Stimulated activated CD4-positive, alpha-beta T cell treated with anti-CD3 and anti-CD28 coated beads, Interleukin-4, amount 100 ng/mL, for 4 hours (primary cell): ENCODE results near the gene PGAM2.

Experiments
- DNase-seq, 2 experiments: peaks; one replicate each; pipeline ENCODE4 v3.0.0-alpha.2; 2020

The PGAM2 gene

DNA sequence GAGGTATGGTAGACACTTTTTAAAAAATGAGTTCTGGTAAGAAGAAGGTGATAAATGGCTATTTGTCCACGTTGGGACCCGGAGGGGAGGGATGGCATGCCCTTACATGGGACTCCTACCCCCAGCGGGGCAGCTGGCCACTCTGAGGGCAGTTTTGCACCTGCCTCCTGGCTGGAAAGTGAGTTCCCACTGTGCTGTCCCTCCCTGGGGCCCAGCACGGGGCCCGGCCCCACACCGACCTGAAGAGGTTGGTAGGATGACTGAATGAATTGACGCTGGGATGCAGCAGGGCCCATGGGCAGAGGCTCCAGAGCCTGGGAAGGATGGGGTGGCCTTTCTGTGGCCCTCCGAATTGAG is 38.2 kb upstream of the PGAM2 start:
- no peak for DNase-seq

DNA sequence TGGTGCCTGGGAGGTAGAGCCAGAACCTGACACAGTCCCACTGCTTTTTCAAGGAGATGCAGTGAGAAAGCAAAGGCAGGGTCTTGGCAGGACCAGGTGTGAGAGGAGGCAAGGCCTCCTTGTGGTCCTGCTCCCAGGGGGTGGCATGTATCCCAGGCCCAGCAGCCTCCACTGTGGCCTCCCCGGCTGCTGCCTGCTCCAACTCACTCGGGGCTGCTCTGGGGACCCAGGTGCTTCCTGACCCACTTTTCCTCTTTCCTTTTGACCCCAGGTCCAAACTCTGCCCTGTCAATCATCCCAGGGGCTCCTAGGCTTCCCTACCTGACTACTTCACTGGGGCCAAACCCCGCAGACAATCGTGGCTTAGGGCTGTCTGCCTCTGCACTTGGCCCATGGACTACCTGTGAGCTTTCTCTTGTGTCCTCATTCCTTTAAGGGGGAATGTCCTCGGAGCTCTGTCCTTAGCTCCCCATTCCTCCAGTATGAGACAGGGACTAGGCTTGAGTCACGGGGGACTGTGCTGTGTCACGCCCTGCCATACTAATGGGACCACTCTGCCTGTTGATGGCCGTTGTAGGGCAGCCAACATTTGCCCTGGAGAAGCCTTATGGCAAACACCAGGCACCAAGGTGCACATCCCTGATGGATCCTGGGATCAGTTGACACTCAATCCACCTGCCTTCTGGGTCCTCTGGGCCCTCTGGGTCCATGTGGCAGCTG is 37.6 kb upstream of the PGAM2 start:
- no peak for DNase-seq

DNA sequence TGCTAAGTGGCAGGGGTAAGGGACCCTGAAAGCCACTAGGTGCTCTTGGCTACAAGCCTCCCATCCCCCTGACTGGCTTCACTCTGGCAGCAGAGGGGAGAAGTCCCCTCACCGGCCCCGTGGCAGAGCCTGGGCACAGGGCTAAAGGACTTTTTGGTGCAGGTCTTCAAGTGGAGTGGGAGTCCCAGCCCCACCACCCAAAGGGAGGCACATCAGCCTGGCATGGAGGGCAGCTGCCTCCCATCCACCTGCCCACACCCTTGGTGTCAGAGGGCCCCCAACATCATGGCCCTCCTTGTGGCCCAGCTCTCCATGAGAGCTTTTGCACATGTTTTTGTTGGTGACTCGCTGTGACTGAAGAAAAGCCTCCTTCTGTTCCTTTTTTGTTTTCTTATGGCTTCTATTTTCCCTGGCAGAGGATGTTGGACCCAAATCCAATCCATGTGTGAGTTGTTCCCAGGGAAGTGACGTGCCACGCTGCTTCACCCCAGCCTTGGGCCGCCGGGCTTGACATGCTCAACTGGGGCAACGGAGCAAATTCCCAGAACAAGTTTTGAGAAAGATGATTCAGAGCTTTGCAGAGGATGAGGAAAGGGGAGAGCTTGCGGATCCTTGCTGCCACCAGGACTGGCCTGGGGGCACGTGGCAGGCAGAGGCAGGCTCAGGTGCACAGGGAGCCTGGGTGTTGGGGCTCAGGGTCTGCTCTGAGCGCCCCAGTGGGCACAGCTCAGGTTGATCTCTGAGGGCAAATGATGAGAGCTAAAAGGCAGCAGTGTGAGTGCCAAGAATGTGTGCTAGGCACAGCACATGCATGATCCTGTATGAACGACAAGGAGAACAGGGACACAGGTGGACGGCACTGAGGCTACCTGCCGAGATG is 36.8 kb upstream of the PGAM2 start:
- no peak for DNase-seq

DNA sequence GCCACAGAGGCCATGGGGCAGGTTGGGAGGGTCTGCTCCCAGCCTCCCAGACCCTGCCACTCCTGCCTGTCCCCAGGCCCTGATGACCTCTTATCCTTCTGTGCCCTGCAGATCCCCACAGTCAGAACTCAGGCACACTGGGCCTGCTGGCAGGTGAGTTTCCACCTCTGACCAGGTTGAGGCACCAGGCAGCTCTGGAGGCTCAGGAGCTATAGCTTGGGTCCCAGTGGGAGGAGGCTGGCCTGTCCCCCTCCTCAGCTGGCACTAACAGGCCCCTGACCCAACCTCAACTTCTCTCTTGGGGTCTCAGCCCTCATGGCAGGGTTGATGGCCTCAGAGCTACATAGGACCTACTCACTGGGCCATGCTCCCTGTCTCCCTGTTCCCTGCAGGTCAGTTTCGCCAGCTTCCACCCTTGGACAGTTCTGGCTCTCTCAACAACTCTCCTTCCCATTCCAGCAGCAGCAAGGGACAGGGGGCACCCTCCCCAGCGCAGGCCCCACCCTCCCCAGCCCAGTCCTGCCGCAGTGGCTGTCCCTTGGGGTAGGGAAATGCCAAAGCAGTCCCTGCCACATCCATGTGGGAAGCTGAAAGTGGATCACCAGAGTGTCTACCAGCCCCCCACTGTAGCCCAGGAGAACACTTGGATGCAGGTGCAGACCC is 36.1 kb upstream of the PGAM2 start:
- DNase-seq = no peak

DNA sequence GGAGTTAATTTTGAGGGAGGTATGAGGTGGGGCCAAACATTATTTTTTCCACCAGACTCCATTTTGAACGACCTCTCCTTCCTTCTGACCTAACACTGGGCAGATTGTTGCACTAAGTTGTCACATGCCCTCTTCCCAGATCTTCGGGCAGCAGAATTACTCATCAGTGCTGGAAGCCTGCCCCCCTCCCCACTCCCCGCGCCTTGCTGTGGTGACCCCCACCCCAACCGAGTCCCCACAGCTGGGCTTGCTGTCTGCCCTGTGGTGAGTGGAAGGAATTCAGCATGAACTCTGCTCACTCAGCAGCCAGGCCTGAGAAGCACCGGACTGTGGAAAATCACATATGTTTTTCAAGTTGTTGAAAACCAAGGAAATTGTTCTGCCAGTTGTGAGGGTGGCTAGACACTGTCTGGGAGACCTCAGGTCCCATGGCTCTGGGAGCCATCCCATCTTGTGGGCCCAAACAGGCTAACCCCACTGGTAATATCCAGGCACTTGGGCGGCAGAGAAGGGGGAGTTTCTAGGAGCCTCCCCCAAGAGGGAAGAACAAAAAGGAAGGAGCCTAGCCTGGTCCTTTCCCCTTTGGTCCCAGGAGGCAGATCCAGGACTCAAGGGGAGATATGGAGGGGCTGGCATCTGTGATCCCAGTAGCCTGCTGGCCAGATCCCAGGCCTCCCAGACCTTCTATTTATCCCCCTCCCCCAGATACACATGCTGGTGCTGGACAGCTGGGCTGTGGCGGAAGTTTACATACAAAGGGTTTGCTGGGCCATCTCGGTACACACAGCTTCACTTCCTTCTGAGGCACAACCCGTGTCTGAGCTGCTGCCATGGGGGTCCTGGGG is 35.3 kb upstream of the PGAM2 start:
- DNase-seq = no peak

DNA sequence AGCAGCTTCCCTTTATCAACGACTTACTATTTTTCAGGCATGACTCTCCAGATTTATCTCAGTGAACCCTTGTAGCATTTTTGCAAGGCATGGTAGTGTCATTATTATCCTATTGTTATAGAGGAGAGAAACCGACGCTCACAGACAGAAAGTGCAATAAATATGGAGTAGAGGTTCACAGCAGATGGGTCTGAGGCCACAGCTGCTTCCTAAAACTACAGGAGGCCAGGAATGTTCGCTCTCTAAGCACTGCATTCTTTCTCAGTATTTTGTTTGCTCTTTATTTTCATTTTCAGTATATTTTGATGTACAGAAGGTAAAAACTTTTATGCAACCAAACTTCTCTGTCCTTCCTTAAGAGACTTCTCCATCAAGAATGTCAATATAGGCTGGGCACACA is 34.3 kb upstream of the PGAM2 start:
- no peak for DNase-seq

DNA sequence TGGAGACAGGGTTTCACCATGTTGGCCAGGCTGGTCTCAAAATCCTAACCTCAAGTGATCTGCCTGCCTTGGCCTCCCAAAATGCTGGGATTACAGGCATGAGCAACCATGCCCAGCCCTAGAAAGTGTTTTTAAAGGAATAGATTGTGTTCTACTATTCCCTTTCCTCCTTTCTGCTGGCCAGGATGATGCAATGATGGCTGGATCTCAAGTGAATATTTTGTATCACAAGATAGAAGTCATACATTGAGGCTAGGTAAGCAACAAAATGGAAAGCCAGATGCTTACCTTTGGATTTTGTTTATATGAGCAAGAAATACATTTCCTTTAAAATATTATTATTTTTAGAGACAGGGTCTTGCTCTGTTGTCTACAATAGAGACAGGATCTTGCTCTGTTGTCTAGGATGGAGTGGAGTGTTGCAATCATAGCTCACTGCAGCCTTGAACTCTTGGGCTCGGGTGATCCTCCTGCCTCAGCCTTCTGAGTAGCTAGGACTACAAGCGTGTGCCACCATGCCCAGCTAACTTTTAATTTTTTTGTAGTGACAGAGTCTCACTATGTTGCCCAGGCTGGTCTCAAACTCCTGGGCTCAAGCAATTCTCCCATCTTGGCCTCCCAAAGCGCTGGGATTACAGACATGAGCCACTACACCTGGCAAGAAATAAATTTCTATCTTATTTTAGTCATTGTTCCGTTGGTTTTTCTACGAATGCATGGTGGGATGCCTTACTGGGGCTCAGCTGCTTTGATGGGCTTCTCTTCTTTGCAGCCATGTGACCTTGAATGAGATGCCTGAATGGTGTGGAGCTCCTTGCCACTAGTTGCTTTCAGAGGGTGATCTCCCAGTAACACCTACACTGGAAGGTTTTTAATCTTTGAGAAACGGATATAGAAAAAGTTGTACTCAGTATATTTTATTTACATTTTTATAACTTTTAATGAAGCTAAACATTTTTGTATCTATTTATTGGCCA is 33.0 kb upstream of the PGAM2 start:
- DNase-seq = no peak

DNA sequence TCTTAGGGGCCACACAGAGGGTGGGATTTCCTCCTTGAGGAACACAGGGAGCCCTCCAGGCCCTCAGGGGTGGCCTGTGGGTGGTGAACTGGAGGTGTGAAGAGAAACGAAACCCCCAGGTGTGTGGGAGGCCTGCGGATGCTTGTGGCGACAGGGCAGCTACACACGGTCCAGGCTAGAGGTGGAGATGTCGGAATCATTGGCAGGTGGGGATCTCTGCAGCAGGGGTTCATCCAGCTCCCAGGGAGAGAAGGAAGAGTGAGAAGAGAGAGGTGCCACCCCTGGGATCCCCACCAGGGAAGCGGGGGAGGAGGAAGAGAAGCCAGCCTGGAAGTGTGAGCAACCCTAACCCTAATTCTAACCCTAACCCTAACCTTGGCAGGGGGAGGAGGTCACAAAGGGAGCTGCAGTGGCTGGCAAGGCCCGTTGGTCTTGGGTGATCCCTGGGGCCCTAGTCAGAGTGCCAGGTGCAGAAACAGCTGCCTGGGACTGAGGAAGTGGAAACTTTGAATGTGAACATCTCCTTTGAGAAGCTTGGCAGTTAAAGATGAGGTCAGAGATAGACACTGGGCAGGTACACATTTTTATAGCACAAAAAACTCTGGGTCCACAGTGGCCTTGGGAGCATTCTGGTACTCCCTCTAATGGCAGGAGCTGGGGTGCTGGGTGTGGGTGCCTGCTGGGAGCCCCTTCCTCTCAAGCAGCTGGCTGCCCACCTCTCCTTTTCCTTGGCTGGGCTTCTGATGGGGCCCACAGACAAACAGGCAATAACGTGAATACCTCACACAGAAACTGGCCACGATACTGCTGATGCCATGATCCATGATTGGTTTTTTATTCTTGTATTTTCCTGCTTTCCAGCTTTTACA is 31.9 kb upstream of the PGAM2 start:
- DNase-seq = no peak

DNA sequence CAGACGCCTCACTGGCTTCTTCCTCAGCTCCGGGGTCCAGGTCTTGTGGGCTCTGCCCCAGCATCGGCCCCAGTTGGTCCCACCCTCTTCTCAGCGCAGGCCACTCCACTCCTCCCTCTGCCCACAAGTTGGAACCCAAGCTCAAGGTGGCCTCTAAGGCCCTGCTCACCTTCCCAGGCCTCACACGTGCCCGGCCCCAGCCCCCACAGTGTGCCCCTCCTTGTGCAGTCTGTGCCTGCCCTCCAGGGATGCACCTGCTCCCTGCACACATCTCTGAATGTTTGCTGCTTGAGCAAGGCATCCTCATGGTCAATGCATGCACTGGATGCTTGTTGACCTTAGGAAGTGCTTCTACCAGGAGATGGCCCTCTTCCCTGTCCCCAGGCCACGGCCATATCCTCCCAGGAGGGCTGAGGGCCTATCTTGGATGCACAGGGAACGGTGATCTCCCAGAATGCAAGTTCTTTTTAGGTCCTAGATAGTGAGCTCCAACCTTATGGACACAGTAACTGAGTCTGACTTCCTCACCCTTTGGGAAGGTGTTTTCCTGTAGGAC is 31.0 kb upstream of the PGAM2 start:
- no peak for DNase-seq

DNA sequence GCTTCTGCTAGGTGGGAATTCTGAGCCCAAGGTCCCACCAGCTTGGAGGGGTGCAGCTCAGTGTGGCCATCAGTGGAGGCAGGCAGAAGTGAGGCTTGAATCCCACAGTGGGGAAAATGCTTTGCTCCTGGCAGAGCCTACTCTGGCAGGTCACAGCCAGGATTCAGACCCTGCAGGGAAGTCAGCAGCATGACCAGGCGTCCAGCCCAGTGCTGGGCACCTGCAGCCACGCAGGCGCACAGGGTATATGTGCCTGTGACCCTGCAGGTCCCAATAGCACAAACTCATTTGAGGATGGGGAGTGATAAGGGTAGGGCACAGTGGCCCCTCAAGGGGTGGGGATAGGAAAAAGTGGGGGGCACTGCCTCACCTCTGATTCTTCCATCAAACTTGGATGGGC is 30.4 kb upstream of the PGAM2 start:
- no peak for DNase-seq

DNA sequence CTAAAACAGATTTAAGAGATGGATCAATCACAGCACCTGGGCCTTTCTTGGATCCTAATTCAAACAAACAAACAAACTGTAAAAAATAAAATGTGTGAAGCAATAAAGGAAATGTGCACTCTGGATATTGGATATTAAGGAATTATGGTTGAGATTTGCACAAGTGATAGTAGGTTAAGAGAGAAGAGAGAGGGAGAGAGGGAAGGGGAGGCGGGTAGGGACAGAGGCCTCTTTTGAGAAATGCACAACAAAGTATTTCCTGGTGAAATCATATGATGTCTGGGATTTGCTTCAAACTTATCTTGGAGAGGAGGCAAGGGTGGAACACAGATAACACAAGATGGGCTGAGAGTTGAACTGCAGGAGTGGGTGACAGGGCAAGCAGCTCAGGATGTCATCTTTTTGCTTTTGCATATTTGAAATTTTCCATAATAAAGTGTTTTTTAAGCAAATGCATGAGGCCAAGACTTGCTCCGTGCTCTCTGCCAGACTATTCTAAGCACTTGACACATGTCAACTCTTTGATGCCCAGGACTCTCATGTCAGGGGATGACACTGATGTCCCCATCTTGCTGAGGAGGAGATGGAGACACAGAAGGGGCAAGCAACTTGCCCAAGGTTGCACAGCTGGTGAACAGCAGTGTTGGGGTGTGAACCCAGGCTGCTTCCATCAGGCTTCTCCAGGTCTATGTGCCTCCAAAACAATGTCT is 29.7 kb upstream of the PGAM2 start:
- no peak for DNase-seq

DNA sequence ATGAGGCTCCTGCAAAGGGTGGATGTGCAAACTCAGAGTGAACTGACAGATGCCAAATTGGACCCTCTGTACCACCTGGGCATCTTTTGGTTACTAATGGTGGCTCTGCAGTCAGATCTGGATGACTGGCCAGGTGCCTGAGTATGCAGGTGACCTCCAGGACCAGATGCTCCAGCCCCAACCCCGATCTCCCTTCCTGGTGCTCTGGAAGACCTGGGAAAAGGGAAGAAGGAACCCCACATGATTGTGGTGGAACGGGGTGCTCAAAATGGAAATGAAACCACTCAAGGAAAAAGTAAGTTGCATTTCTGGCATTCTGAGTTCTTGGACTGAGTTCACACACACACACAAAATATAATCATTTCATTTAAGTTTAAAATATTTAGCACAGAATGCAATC is 29.0 kb upstream of the PGAM2 start:
- no peak for DNase-seq

DNA sequence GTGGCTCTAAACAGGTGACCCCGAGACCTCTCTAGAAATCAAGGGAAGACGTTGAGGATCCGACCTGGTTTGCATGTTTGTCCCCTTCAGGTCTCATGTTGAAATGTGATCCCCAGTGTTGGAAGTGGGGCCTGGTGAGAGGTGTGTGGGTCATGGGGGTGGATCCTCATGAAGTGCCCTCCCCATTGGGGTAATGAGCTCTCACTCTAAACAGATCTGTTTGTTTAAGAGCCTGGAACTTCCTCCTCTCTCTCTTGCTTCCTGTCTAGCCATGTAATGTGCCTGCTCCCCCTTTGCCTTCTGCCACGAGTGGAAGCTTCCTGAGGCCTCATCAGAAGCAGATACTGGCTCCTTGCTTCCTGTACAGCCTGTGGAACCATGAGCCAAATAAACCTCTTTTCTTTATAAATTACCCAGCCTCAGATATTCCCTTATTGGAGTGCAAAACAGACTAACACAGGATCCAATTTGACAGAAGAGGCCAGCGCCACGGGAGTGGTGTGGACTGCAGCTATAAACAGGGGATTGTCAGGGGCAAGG is 27.8 kb upstream of the PGAM2 start:
- DNase-seq = no peak

DNA sequence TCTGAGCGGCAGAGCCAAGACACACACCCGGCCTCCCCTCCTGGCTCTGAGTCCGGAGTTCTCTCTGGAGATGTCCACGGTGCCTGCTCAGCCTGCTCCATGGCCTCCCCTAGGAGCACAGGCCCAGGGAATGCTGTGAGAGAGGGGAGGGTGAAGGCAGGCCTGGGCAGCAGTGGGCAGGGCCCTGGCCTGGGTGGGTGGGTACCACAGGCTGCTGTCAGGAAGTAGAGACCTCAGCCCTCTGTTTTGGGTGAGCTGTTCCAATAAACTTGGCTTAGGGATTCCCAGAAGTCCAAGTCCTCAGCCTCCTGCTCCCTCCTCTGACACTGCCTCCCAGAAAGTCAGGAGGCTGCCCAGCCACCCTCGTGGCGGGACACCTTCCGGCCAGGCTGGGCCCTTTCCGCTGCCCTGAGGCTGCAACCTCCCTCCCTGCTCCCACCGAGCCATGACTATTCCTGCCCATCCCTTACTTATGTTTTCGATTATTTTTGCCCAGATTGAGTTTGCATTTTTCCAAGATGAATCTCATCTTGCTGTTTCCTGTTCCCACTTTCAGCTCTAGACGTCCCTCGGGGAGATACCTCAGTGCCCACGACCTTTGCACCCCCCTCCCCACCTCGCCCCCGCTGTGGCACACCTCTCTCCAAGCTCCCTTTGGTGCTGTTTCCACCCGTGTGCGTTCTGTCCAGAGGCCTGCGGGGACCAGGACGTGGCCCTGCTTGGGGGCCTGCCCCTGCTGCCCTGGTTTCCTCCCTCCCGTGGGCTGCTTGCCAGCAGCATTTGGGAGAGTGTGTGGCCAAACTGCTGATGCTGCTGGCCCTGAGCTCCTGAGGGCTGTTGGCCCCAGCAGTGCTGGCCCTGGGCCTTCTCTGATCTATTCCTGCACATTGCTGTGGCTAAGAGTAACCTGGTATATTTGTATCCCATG is 22.8 kb upstream of the PGAM2 start:
- DNase-seq = no peak

DNA sequence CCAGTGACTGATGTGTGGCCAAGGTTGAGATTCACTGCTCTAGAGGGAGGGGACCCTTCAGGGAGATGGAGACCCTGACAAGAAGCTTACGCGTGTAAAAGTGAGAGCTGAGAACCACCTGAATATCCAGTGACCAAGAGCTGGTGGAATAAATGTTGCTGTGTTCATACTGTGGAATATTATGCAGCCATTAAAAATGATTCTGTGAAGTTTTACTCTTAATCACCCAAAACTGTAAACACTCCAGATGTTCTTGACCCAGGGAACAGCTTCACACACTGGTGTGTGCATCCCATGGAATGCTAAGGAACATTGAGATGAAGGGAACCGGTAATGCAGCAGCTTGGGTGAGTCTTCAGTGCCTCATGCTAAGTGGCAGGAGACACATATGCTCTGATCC is 21.3 kb upstream of the PGAM2 start:
- DNase-seq = no peak

DNA sequence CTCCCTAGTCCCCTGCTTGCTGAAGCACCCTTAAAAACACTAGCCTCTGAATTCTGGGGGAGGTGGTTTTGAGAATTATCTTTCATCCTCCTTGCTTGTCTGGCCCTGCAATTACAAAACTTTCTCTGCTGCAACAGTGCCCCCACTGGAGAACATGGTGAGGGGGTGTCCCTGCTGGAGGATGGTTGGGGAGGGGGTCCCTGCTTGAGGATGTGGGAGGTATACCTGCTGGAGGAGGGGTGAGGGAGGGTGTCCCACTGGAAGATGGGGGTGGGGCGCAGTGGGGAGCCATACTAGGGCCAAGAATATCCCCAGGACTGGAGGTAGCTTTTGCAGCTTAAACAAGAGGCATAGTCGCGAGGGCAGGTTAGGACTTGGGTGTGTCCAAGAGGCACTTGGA is 20.2 kb upstream of the PGAM2 start:
- DNase-seq = no peak

DNA sequence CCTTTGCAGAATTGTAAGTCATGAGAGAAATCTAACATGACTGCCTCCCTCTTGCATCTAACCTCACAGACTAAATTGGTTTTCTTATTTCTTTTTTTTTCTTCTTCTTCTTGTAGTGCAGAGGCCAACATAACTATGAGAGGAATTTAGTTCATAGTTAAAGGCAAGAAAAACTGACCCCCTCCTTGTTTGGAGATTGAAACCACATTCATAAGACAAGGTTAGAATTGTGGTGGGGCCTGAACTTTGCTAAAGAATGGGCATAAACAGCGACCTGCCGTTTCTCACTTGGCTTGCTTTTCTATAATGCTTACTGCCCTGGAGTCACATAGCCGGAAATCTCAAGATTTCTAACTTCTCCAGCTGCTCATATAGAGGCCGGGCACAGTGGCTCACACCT is 19.3 kb upstream of the PGAM2 start:
- no peak for DNase-seq

DNA sequence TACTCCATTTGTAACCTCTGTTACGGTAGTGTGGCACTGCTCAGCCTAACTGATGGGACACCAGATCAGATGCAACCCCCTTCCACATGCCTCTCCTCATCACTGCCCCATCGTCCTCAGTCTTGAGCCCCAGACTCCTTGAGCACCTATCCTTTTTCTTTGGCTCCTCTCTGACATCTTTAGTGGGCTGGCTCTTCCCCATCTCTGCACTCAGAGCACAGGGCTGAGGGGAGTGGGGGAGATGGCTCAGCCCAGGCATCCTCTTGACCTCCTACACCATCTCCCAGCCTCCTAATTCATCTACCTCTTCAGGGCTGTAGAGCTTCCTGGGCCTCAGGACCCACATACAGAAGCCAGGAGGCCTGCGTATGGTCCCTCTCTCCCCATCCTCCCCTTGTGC is 18.4 kb upstream of the PGAM2 start:
- DNase-seq = no peak
